GM12873 (cell line): Measurements from ENCODE around the gene IRF8.

Experiments
- CTCF ChIP-seq: IDR thresholded peaks from 2 replicates; pipeline ENCODE4 v1.5.1; 2012; ENCODE audit warnings: low read depth, mild to moderate bottlenecking, moderate library complexity, low read length, control low read depth; ENCODE audit not compliant: insufficient read depth; ENCODE audit errors: missing control alignments

Gene IRF8

GRCh38 chr16:85947230-85948137 lies 48.5 kb downstream of the IRF8 start:
- TF ChIP-seq CTCF = no peak

GRCh38 chr16:85948138-85948509 lies 49.2 kb downstream of the IRF8 start:
- TF ChIP-seq CTCF = no peak

- TF ChIP-seq CTCF = no peak
Observed at GRCh38 chr16:85948616-85949265, 49.8 kb downstream of the IRF8 start.

- TF ChIP-seq CTCF = no peak
Observed at GRCh38 chr16:85950136-85950918, 51.4 kb downstream of the IRF8 start.

- no peak for TF ChIP-seq CTCF
Observed at GRCh38 chr16:85952197-85952596, 53.2 kb downstream of the IRF8 start.

GRCh38 chr16:85952811-85953210 lies 53.8 kb downstream of the IRF8 start:
- no peak for TF ChIP-seq CTCF
